ENCODE measurements around the gene IGFL2. TPM values are rescaled to one million over a fixed set of nuclear protein-coding genes. Genes with fewer than 3 reads are reported as not detected.

Gene IGFL2
- total RNA-seq, 2 donors from 2014 or later, result not detected

DNA sequence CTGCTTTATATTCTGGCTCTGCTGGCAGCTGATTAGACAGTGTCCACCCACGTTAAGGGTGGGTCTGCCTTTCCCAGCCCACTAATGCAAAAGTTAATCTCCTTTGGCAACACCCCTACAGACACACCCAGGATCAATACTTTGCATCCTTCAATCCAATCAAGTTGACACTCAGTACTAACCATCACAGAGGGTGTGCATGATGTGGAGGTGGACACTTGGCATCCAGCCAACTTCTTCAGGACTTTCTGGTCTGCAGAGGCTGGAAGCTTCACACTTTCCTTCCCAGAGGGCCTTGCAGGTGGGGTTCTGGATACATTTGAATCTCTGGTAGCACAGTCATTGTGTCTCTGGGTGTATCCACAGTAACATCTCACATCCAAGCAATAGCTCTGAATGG lies 62.6 kb downstream of the IGFL2 start:
- H3K27ac Mint-ChIP-seq, result no peak overlapping the region
- peaks cover 18% of the 10 kb centered on the region for H3K4me1 Mint-ChIP-seq (ENCODE audit: low read depth)

More for the DNA sequence above, 62.6 kb downstream of the IGFL2 start:
- ATAC-seq (replicated peaks in 1 of 2) (no peak), DNase-seq (no peak)
- Mint-ChIP-seq H3K27me3 (ENCODE audit: low read depth) (peaks cover 42% of the 10 kb centered on the region), H3K36me3 (ENCODE audit: insufficient read depth in 2 of 2) (no peaks in the 10 kb centered on the region), H3K9me3 (no peaks in the 10 kb centered on the region), H3K4me3 (no peak overlapping the region)

Other genes starting within 250 kb of the IGFL2 start
- gene MYPOP, start 245.6 kb upstream of the IGFL2 start, total RNA-seq, result 10 to 100 TPM in 1 of 2 donors, 1 to 10 TPM in 1; 9.2 to 10.9 TPM
- not detected for gene NANOS2, start 233.5 kb upstream of the IGFL2 start, total RNA-seq
- under 1 TPM; 0.38 to 0.58 TPM for gene NOVA2, start 174.4 kb upstream of the IGFL2 start, total RNA-seq
- 10 to 100 TPM; 21.8 to 22.0 TPM for gene CCDC61, start 152.8 kb upstream of the IGFL2 start, total RNA-seq
- not detected for gene PGLYRP1, start 125.2 kb upstream of the IGFL2 start, total RNA-seq
- gene IGFL4, start 107.2 kb upstream of the IGFL2 start, total RNA-seq, result not detected
- gene IGFL3, start 23.6 kb upstream of the IGFL2 start, total RNA-seq, result not detected
- gene IGFL1, start 81.5 kb downstream of the IGFL2 start, total RNA-seq, result not detected
- gene HIF3A, start 148.8 kb downstream of the IGFL2 start, total RNA-seq, result not detected
- 10 to 100 TPM; 56.6 to 73.7 TPM for gene PPP5C, start 198.8 kb downstream of the IGFL2 start, total RNA-seq

All from activated T-cell treated with anti-CD3 and anti-CD28 coated beads, Interleukin-2, amount 50 U/mL, for 72 hours (primary cell).